ENCODE data around the gene CERS3.
"Not testable (repeated sequence)": the region's sequence is repeated elsewhere in the genome, so short reads cannot be mapped to it uniquely, and the experiment has no call there.

CERS3 gene

DNA sequence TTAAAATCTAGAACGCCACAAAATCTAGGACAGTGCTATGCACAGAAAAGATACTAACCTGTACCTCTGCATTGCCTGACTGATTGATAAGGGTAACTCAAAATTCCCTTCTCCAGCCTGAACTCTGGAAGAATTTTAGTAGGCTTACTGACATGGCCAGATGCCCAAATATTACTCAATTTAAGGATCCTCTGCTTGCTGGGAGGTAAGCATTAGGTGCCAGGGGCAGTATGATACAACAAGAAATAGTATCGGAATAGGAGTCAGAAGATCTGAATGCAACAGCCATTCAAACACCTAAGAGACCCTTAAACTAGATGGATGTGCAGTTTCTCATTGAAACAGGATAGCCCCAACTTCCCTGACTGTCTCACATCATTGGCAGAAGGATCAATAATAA, 45.4 kb downstream of the CERS3 start:
- in situ Hi-C loops (cut with MboI; ENCODE audit: low pct_unique_long_range_greater_than_20kb, low sequenced_read_pairs): no loop called here
- DNase-seq: no peak

DNA sequence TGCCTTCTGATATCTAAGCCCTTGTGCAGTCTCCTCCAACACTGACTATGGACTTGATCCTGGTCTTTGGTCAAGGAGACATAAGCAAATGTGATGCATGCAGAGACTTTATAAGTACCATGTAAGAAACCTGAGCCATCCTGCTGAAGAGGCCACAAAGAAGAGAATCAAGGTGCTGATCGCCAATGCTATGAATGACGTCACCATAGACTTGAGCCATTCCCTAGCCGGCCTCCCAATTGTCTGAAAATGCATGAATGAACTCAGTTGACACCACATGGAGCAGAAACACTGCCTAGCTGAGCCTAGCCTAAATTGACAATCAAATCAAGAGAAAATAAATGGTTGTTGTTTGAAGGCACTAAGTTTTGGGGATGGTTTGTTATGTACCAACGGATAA, 51.9 kb downstream of the CERS3 start:
- DNase-seq: no peak
- in situ Hi-C loops (cut with MboI; ENCODE audit: low pct_unique_long_range_greater_than_20kb, low sequenced_read_pairs): no loop called here

GRCh38 chr15:100472736-100473135, 56.0 kb downstream of the CERS3 start:
- in situ Hi-C loops (cut with MboI; ENCODE audit: low pct_unique_long_range_greater_than_20kb, low sequenced_read_pairs): no loop called here
- no peak for DNase-seq

DNA sequence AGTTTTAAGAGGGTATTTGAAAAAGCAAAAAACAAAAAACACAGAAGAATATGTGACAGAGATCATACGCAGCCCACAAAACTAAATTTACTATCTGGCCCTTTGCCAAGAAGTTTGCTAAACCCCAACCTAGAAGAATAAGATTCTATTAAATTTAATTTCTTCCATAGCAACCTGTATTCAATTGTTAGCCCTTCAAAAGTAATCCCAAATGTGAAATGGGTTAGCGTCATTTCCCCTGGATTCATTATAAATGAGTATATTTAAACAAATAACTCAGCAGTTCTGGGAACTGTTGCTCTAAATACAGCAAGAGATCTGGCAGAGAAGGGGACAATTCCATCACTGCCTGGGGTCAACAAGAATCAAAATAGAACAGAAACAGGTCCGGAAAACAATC, 56.8 kb downstream of the CERS3 start:
- in situ Hi-C loops (cut with MboI; ENCODE audit: low pct_unique_long_range_greater_than_20kb, low sequenced_read_pairs): no loop called here

DNA sequence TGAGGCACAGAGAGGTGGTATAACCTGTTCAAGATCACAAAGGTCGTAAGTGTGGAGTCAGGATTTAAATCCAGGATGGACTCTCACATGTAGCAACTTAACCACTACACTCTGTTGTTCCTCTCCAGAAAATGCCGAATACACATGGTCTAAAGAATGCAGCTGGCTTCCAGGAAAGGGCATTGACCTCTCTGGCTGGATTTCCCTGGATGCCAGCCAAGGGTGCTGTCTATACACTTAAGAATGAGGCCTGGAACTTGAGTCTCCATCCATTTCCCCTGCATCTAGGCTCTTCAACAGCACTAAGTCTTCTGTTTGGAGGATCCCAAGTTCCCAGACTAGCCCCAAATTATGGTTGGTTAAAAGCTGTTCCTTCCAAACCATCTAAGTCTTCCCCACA, 60.5 kb downstream of the CERS3 start:
- in situ Hi-C loops (cut with MboI; ENCODE audit: low pct_unique_long_range_greater_than_20kb, low sequenced_read_pairs): no loop called here
- no peak for DNase-seq

More for the DNA sequence above, 56.8 kb downstream of the CERS3 start:
- no peak for DNase-seq

DNA sequence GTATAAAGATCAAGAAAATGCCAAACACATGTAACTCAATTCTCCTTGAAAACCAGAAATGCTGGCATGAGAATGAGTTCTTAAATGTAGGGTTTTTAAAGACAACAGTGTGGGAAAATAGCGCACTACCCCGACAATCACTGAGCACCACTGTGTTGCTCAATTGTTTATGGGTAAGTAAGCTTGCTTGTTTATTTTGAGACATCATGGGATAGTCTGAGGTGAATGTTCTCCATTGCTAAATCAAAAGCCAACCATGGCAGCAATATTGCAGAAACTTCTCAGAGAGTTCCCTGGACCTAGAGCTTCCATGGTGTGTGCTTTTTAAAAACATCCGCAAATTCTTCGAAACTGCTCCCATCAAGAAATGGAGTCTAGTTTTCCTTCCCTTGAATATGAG, 62.7 kb downstream of the CERS3 start:
- in situ Hi-C loops (cut with MboI; ENCODE audit: low pct_unique_long_range_greater_than_20kb, low sequenced_read_pairs): no loop called here
- DNase-seq: no peak

- in situ Hi-C loops (cut with MboI; ENCODE audit: low pct_unique_long_range_greater_than_20kb, low sequenced_read_pairs): no loop called here
- no peak for DNase-seq
Observed at GRCh38 chr15:100464888-100465287, 63.9 kb downstream of the CERS3 start.

DNA sequence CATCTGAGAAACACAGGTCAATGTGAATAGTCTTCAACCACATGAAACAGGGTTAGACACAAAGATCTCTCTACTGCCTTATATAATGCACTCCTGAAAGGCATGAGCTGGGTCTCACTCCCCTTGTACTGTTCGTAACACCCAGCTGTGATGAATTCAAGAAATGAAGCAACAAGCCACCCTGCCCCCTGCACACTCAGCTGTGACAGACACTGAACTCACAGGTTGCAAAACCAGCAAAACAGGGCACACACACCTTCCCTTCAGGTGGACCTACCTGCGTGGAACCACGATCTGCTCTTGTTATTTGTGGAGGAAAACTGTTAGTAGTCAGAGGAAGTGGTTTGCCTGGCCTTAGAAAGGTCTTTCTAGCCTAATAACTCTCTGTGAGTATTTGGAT, 64.5 kb downstream of the CERS3 start:
- no peak for DNase-seq
- in situ Hi-C loops (cut with MboI; ENCODE audit: low pct_unique_long_range_greater_than_20kb, low sequenced_read_pairs): no loop called here

DNA sequence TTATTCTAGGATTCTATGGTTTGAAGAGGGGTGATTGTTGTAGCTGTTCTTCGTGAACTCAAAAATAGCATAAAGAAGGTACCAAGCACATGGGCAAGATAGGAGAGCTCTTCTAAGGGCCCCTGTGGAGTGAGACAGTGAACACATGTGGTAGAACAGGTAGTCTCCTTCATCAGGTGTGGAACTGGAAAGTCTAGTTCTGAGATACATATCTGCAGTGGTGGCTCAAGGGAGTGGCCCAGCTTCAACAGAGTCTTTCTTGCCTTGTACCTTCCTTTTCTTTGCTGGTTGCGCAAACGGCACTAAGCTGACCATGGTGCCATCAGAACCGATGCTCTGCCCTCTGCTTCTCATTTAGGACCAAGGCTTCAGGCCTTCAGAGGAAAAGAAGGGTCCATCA, 65.2 kb downstream of the CERS3 start:
- DNase-seq: no peak
- in situ Hi-C loops (cut with MboI; ENCODE audit: low pct_unique_long_range_greater_than_20kb, low sequenced_read_pairs): no loop called here

GRCh38 chr15:100461049-100461448, 67.7 kb downstream of the CERS3 start:
- no peak for DNase-seq
- in situ Hi-C loops (cut with MboI; ENCODE audit: low pct_unique_long_range_greater_than_20kb, low sequenced_read_pairs): no loop called here

- no peak for DNase-seq
- in situ Hi-C loops (cut with MboI; ENCODE audit: low pct_unique_long_range_greater_than_20kb, low sequenced_read_pairs): no loop called here
Observed at GRCh38 chr15:100457201-100457600, 71.5 kb downstream of the CERS3 start.

DNA sequence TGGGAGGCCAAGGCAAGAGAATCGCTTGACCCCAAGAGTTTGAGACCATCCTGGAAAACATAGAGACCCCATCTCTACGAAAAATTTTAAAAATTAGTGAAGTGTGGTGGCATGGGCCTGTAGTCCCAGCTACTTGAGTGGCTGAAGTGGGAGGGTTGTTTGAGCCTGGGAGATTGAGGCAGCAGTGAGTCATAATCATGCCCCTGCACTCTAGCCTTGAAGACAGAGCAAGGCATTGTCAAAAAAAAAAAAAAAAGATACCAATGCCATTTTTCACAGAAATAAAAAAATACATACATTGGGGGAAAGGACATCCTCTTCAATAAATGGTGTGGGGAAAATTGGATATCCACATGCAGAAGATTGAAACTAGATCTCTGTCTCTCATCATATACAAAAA, 74.6 kb downstream of the CERS3 start:
- in situ Hi-C loops (cut with MboI; ENCODE audit: low pct_unique_long_range_greater_than_20kb, low sequenced_read_pairs): no loop called here
- no peak for DNase-seq

DNA sequence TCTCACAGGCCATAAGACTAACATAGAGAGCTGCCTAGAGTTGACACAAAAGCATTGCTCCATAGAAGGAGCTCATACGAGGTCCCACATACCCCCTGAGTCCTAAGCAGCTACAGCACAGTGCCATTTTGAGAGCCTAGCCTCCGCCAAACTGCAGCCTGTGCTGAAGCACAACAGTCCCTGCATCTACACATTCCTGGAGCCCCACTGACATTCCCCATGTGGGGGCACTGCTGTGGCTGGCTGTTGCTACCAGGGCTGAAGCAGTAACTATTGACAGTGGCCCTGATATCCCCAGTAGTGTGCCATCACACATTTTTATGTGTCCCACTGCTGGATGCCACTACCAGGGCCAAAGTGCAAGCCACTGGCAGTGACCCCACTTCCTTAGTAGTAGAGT, 80.3 kb downstream of the CERS3 start:
- in situ Hi-C loops (cut with MboI; ENCODE audit: low pct_unique_long_range_greater_than_20kb, low sequenced_read_pairs): no loop called here
- DNase-seq: no peak

- DNase-seq; in situ Hi-C loops (cut with MboI; ENCODE audit: low pct_unique_long_range_greater_than_20kb, low sequenced_read_pairs): not testable (repeated sequence)
Observed at GRCh38 chr15:100441063-100441462, 87.7 kb downstream of the CERS3 start.

- no peak for DNase-seq
- in situ Hi-C loops (cut with MboI; ENCODE audit: low pct_unique_long_range_greater_than_20kb, low sequenced_read_pairs): no loop called here
Observed at GRCh38 chr15:100439514-100439913, 89.2 kb downstream of the CERS3 start.

DNA sequence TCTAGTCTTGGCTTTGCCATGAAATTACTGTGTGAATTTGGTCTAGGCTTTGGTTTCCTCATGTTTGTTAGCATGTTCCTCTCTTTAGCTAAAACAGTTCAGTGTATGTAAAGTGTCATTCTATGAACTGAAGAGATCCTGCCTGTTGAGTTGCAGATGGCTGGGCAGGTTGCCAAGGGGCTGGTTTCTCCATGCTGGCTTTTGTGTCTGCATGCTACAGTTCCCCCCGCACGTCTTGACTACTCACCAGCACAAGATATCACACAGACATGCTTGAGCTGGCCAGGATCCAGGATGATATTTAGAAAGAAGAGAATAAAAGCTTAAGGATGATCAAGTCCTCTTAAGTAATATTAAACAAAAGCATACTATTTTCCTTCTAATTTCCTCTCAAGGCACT, 90.2 kb downstream of the CERS3 start:
- in situ Hi-C loops (cut with MboI; ENCODE audit: low pct_unique_long_range_greater_than_20kb, low sequenced_read_pairs): no loop called here
- peak; percentile 76 for DNase-seq

GRCh38 chr15:100437261-100437660, 91.5 kb downstream of the CERS3 start:
- no peak for DNase-seq
- in situ Hi-C loops (cut with MboI; ENCODE audit: low pct_unique_long_range_greater_than_20kb, low sequenced_read_pairs): no loop called here

GRCh38 chr15:100434561-100434960, 94.2 kb downstream of the CERS3 start:
- in situ Hi-C loops (cut with MboI; ENCODE audit: low pct_unique_long_range_greater_than_20kb, low sequenced_read_pairs): no loop called here
- DNase-seq: no peak

DNA sequence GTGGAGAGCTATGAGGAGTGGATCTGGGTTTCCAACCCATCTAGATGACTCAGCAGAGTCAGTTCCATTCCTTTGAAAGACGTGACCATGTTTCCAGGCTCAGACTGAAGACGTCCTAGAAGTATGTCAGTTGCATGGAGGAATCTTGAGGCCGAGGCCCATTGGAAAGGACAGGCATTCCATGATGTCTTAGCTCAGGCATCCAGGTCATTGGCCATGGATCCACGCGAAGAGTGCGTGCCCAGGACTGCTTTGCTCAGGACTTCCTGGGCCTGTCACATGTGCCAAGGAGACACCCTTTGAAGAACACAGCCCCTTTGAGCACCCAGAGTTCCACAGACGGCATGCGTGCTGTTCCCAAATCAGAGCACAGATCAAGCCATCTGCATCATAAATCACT, 94.7 kb downstream of the CERS3 start:
- in situ Hi-C loops (cut with MboI; ENCODE audit: low pct_unique_long_range_greater_than_20kb, low sequenced_read_pairs): no loop called here
- no peak for DNase-seq

GRCh38 chr15:100433304-100433703, 95.4 kb downstream of the CERS3 start:
- no peak for DNase-seq
- in situ Hi-C loops (cut with MboI; ENCODE audit: low pct_unique_long_range_greater_than_20kb, low sequenced_read_pairs): no loop called here

GRCh38 chr15:100430411-100430810, 98.3 kb downstream of the CERS3 start:
- in situ Hi-C loops (cut with MboI; ENCODE audit: low pct_unique_long_range_greater_than_20kb, low sequenced_read_pairs): no loop called here
- DNase-seq: no peak

DNA sequence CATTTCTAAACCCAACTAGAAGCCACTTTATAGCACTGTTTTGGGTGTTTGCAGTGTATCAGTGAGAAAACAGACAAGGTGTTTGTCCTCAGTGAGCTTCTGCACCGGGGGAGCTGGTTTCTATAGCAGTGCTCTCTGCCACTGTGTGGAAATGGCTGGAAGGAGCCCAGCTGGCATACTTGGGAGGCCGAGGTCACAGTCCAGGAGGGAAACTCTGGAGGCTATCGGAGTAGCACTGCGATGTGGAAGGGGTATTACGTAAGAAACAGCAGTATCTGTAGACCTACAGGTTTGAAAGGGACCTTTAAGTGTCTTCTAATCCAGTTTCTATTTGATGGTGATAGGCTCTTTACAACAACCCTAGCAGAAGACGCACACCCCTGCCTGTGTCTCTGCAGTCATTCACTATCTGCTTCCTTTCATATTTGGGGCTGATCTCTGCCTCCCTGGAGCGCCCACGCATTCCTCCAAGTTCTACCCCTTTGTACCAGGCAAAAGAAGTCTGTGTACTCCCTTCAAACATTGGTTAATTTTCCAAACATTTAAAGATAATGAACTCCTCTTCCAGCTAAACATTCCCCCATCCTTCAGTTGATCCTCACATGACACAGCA, 99.5 kb downstream of the CERS3 start:
- in situ Hi-C loops (cut with MboI; ENCODE audit: low pct_unique_long_range_greater_than_20kb, low sequenced_read_pairs): no loop called here
- DNase-seq: no peak

Measured in KBM-7 (cell line).